H1 (cell line): ENCODE data around the gene TANC1. TPM values are rescaled to one million over a fixed set of nuclear protein-coding genes. Genes with fewer than 3 reads are reported as not detected.

ENCODE experiments used
- CHD7 ChIP-seq: fragments of 300-600 bp; sonication (generic); IDR thresholded peaks from 2 replicates; pipeline ENCODE4 v1.7.1; 2012; ENCODE audit warnings: low read length, moderate library complexity, mild to moderate bottlenecking, inconsistent platforms; ENCODE audit not compliant: insufficient replicate concordance
- polyA plus RNA-seq, 7 experiments: library from polyadenylated mRNA; depleted of rRNA in 3 of 7; stranded (reverse) in 5 of 7; unstranded in 2 of 7; fragments of >200 nt in 5 of 7; fragments of 200-250 nt in 2 of 7; gene quantifications; 1 replicate in 5 of 7; 2 replicates in 1 of 7; 4 replicates in 1 of 7; pipeline versions ENCODE4 v1.2.1 to v1.2.3, GENCODE V29; 2011 to 2013; ENCODE audit warnings: missing spikeins in 2 of 7, mixed read lengths in 2 of 7
- total RNA-seq: library from RNA; stranded (reverse); fragmentation: NEBNext Ultra II Directional; extraction: Animal tissue kit (Norgen Biotek cat#: 25700); gene quantifications from 2 replicates; pipeline ENCODE4 v1.2.1, GENCODE V29; 2021

TANC1 gene
- total and polyA plus RNA-seq, 2 of the 8 experiments (the other 6 are each of a cell fraction or from before 2014, with no cell fraction given) = 4.1 to 7.6 TPM

GRCh38 chr2:159179096-159179495 is 210.7 kb downstream of the TANC1 start (continued):
- no peak for TF ChIP-seq CHD7
- TF ChIP-seq, all 59 proteins: peak for 0
